Testis (tissue), 2 donors: ENCODE measurements around the gene CSTB.

Experiments
- POLR2A ChIP-seq: fragments of 450-650 bp; IDR thresholded peaks from one replicate; pipeline ENCODE4 v1.6.1; 2017; ENCODE audit warnings: antibody characterized with exemption, mild to moderate bottlenecking, moderate library complexity
- TF ChIP-seq, protein P1 (sequence below), 3 experiments: fragments of 450-650 bp in 2 of 3; fragments of 200-600 bp in 1 of 3; sonication (generic) in 1 of 3; IDR thresholded peaks; one replicate each; pipeline ENCODE4 v1.5.1; 2016 to 2019; ENCODE audit warnings: antibody characterized with exemption in 3 of 3, mild to moderate bottlenecking in 2 of 3, moderate library complexity in 1 of 3

GRCh38 chr21:43819511-43820405, 43.6 kb upstream of the CSTB start:
- TF ChIP-seq, protein P1, sequence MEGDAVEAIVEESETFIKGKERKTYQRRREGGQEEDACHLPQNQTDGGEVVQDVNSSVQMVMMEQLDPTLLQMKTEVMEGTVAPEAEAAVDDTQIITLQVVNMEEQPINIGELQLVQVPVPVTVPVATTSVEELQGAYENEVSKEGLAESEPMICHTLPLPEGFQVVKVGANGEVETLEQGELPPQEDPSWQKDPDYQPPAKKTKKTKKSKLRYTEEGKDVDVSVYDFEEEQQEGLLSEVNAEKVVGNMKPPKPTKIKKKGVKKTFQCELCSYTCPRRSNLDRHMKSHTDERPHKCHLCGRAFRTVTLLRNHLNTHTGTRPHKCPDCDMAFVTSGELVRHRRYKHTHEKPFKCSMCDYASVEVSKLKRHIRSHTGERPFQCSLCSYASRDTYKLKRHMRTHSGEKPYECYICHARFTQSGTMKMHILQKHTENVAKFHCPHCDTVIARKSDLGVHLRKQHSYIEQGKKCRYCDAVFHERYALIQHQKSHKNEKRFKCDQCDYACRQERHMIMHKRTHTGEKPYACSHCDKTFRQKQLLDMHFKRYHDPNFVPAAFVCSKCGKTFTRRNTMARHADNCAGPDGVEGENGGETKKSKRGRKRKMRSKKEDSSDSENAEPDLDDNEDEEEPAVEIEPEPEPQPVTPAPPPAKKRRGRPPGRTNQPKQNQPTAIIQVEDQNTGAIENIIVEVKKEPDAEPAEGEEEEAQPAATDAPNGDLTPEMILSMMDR (IDR thresholded peaks at IDR 0.05) = no peak
- TF ChIP-seq POLR2A = no peak
